Fibroblast of lung (primary cell): Measurements from ENCODE around the gene ADNP2. TPM values are rescaled to one million over a fixed set of nuclear protein-coding genes. Genes with fewer than 3 reads are reported as not detected.

Experiments
- DNase-seq, 2 donors: peaks; one replicate each; pipeline versions ENCODE4 v3.0.0 to v3.0.0-alpha.2; 2010; ENCODE audit warnings: low read depth in 2 of 2
- H2AFZ ChIP-seq: 2 replicates; pipeline ENCODE4 v1.5.1; 2012; ENCODE audit warnings: low read length, control low read depth, inconsistent platforms
- H3K27ac ChIP-seq: 2 replicates; pipeline ENCODE4 v1.5.1; 2011; ENCODE audit warnings: low read length, control low read depth; ENCODE audit not compliant: insufficient read depth
- H3K27me3 ChIP-seq: 2 replicates; pipeline ENCODE4 v1.5.1; 2011; ENCODE audit warnings: mild to moderate bottlenecking, low read length; ENCODE audit not compliant: control insufficient read depth, insufficient read depth
- H3K36me3 ChIP-seq: 2 replicates; pipeline ENCODE4 v1.5.1; 2011; ENCODE audit warnings: low read length; ENCODE audit not compliant: control insufficient read depth, insufficient read depth
- H3K4me1 ChIP-seq: 2 replicates; pipeline ENCODE4 v1.5.1; 2011; ENCODE audit warnings: low read length; ENCODE audit not compliant: control insufficient read depth, insufficient read depth; ENCODE audit errors: extremely low read depth
- H3K4me2 ChIP-seq: 2 replicates; pipeline ENCODE4 v1.5.1; 2011; ENCODE audit warnings: low read length, control low read depth; ENCODE audit not compliant: insufficient read depth; ENCODE audit errors: extremely low read depth
- H3K4me3 ChIP-seq, 4 experiments: fragments of 200-600 bp in 1 of 4; sonication (generic) in 1 of 4; replicated peaks in 1 of 4; 2 replicates each; pipeline ENCODE4 v1.5.1; 2011 to 2016; ENCODE audit warnings: low read length in 4 of 4, low read depth in 3 of 4, mild to moderate bottlenecking in 3 of 4, control low read depth in 2 of 4, inconsistent platforms in 1 of 4, mixed read lengths in 1 of 4; ENCODE audit not compliant: insufficient read depth in 1 of 4; ENCODE audit errors: control extremely low read depth in 1 of 4
- H3K79me2 ChIP-seq: 2 replicates; pipeline ENCODE4 v1.5.1; 2012; ENCODE audit warnings: mild to moderate bottlenecking, low read length, inconsistent platforms; ENCODE audit not compliant: control insufficient read depth, insufficient read depth
- H3K9ac ChIP-seq: 2 replicates; pipeline ENCODE4 v1.5.1; 2011; ENCODE audit warnings: mild to moderate bottlenecking, low read length, control low read depth; ENCODE audit not compliant: insufficient read depth
- H3K9me3 ChIP-seq: 2 replicates; pipeline ENCODE4 v1.5.1; 2012; ENCODE audit warnings: low read depth, low read length; ENCODE audit not compliant: control insufficient read depth, insufficient read depth
- H4K20me1 ChIP-seq: 2 replicates; pipeline ENCODE4 v1.5.1; 2011; ENCODE audit warnings: low read length; ENCODE audit not compliant: control insufficient read depth, insufficient read depth; ENCODE audit errors: extremely low read depth
- EZH2 ChIP-seq: IDR thresholded peaks from 2 replicates; pipeline ENCODE4 v1.5.1; 2012; ENCODE audit warnings: low read length, control low read depth, mild to moderate bottlenecking; ENCODE audit errors: missing control alignments
- polyA plus RNA-seq, 2 donors: library from polyadenylated mRNA; depleted of rRNA in 1 of 2; stranded (reverse) in 1 of 2; unstranded in 1 of 2; fragments of >200 nt; gene quantifications; 2 replicates each; pipeline ENCODE4 v1.2.1, GENCODE V29; 2011 to 2012; ENCODE audit warnings: missing spikeins in 1 of 2
- total RNA-seq: library from RNA; depleted of rRNA; stranded (reverse); fragments of >200 nt; gene quantifications from 2 replicates; pipeline ENCODE4 v1.2.1, GENCODE V29; 2014
- TF ChIP-seq, protein P1 (sequence below), 2 donors: IDR thresholded peaks in 1 of 2; conservative IDR thresholded peaks in 1 of 2; 1 replicate in 1 of 2; 2 replicates in 1 of 2; pipeline ENCODE4 v1.5.1; 2011 to 2012; ENCODE audit warnings: low read length in 2 of 2, control low read depth in 1 of 2, inconsistent platforms in 1 of 2, low read depth in 1 of 2, mild to moderate bottlenecking in 1 of 2

Gene ADNP2
- total and polyA plus RNA-seq, 2 donors (not counting 1 experiment from before 2014, with no cell fraction given), result 9.4 to 17.3 TPM

GRCh38 chr18:80168346-80168745, 59.3 kb downstream of the ADNP2 start:
- H3K36me3 ChIP-seq, result no peaks in the 10 kb centered on the region
- no peak overlapping the region for H3K9ac ChIP-seq
- H3K27me3 ChIP-seq, result no peaks in the 10 kb centered on the region
- H3K9me3 ChIP-seq, result no peaks in the 10 kb centered on the region
- no peak overlapping the region for H3K4me2 ChIP-seq
- TF ChIP-seq, protein P1, sequence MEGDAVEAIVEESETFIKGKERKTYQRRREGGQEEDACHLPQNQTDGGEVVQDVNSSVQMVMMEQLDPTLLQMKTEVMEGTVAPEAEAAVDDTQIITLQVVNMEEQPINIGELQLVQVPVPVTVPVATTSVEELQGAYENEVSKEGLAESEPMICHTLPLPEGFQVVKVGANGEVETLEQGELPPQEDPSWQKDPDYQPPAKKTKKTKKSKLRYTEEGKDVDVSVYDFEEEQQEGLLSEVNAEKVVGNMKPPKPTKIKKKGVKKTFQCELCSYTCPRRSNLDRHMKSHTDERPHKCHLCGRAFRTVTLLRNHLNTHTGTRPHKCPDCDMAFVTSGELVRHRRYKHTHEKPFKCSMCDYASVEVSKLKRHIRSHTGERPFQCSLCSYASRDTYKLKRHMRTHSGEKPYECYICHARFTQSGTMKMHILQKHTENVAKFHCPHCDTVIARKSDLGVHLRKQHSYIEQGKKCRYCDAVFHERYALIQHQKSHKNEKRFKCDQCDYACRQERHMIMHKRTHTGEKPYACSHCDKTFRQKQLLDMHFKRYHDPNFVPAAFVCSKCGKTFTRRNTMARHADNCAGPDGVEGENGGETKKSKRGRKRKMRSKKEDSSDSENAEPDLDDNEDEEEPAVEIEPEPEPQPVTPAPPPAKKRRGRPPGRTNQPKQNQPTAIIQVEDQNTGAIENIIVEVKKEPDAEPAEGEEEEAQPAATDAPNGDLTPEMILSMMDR (conservative IDR thresholded peaks at IDR 0.05 in 1 of 2, IDR thresholded peaks at IDR 0.05 in 1 of 2; ENCODE audit: low read depth in 1 of 2, low read length in 2 of 2), result no peak
- no peak for TF ChIP-seq EZH2
- no peak overlapping the region for H3K4me3 ChIP-seq
- no peaks in the 10 kb centered on the region for H3K4me1 ChIP-seq
- no peaks in the 10 kb centered on the region for H3K79me2 ChIP-seq
- H4K20me1 ChIP-seq, result no peaks in the 10 kb centered on the region
- H3K27ac ChIP-seq, result no peak overlapping the region
- no peak for DNase-seq
- H2AFZ ChIP-seq, result no peak overlapping the region

GRCh38 chr18:80168982-80169381, 59.9 kb downstream of the ADNP2 start:
- no peak overlapping the region for H3K27ac ChIP-seq
- H3K79me2 ChIP-seq, result no peaks in the 10 kb centered on the region
- no peaks in the 10 kb centered on the region for H3K36me3 ChIP-seq
- no peaks in the 10 kb centered on the region for H3K4me1 ChIP-seq
- H3K9me3 ChIP-seq, result no peaks in the 10 kb centered on the region
- TF ChIP-seq, protein P1 (conservative IDR thresholded peaks at IDR 0.05 in 1 of 2, IDR thresholded peaks at IDR 0.05 in 1 of 2; ENCODE audit: low read depth in 1 of 2, low read length in 2 of 2), result no peak
- no peak for TF ChIP-seq EZH2
- no peak overlapping the region for H3K9ac ChIP-seq
- H3K4me3 ChIP-seq, result no peak overlapping the region
- H2AFZ ChIP-seq, result no peak overlapping the region
- no peaks in the 10 kb centered on the region for H3K27me3 ChIP-seq
- DNase-seq, result no peak
- no peak overlapping the region for H3K4me2 ChIP-seq
- no peaks in the 10 kb centered on the region for H4K20me1 ChIP-seq

GRCh38 chr18:80169607-80170006, 60.5 kb downstream of the ADNP2 start:
- Histone ChIP-seq H4K20me1 (no peaks in the 10 kb centered on the region), H3K79me2 (no peaks in the 10 kb centered on the region), H3K27ac (no peak overlapping the region), H3K27me3 (no peaks in the 10 kb centered on the region), H3K4me3 (no peak overlapping the region), H3K4me1 (no peaks in the 10 kb centered on the region), H2AFZ (no peak overlapping the region), H3K4me2 (no peak overlapping the region), H3K36me3 (no peaks in the 10 kb centered on the region), H3K9me3 (no peaks in the 10 kb centered on the region), H3K9ac (no peak overlapping the region)
- DNase-seq, result no peak
- TF ChIP-seq, protein P1 (conservative IDR thresholded peaks at IDR 0.05 in 1 of 2, IDR thresholded peaks at IDR 0.05 in 1 of 2; ENCODE audit: low read depth in 1 of 2, low read length in 2 of 2), result no peak
- no peak for TF ChIP-seq EZH2
